ENCODE data around the gene RAB11FIP4. TPM values are rescaled to one million over a fixed set of nuclear protein-coding genes. Genes with fewer than 3 reads are reported as not detected.

The RAB11FIP4 gene
- total RNA-seq, 3 donors from 2014 or later (not counting 1 experiment from before 2014, with no cell fraction given): 81.4 to 121 (median 102) TPM

DNA sequence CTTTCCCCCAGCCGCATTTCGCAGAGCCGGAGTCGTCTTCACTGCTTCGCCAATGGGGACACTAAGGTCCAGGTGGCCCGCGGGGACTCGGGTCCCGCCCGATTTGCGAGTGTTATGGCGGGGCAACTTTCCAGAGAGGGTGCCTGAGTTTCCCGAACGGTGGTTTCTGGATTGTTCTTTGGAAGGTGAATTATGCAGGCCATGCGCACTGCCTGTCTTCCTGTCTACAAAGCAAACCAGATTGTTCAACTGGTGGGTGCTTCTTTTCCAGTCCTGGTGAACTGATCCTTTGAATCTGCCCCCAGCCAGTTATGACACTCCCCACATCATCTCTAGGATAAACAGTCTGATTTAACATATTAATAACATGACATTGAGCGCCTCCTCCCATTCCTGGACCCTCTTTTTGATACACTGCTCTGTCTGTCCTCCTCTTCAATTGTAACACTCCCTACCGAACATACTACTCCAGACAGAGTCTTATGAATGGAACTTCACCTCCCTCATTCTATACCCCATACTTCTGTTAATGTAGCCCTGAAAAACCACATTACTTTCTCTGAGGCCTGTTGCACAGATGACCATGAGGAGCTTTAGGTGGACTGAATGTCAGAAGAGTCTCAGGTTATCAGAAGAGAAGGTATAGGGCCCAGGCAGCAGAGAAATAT, 159.0 kb downstream of the RAB11FIP4 start:
- H3K27me3 ChIP-seq (ENCODE audit: control insufficient read depth, insufficient read depth, low read length): no peaks in the 10 kb centered on the region
- peak overlapping the region; percentile 41 for H3K27ac ChIP-seq (ENCODE audit: low read length)
- no peaks in the 10 kb centered on the region for H3K9me3 ChIP-seq (ENCODE audit: control insufficient read depth, insufficient read depth, low read length)
- H3K27ac Mint-ChIP-seq: peak overlapping the region; percentile 68 to 80
- H3K36me3 Mint-ChIP-seq: no peaks in the 10 kb centered on the region
- ATAC-seq (peak in 2 of 3 donors; percentile 0 to 3), DNase-seq (peak; percentile 24 to 39)
- H3K4me1 ChIP-seq (ENCODE audit: control insufficient read depth, insufficient read depth, low read length): peaks cover 12% of the 10 kb centered on the region
- intact Hi-C loops (cut with micrococcal nuclease): loop anchor here (10.0 kb wide), 1 partner anchor 294 kb away; no protein-coding TSS in a partner anchor
- peak overlapping the region; percentile 74 for H3K4me3 Mint-ChIP-seq
- TF ChIP-seq, protein P1, sequence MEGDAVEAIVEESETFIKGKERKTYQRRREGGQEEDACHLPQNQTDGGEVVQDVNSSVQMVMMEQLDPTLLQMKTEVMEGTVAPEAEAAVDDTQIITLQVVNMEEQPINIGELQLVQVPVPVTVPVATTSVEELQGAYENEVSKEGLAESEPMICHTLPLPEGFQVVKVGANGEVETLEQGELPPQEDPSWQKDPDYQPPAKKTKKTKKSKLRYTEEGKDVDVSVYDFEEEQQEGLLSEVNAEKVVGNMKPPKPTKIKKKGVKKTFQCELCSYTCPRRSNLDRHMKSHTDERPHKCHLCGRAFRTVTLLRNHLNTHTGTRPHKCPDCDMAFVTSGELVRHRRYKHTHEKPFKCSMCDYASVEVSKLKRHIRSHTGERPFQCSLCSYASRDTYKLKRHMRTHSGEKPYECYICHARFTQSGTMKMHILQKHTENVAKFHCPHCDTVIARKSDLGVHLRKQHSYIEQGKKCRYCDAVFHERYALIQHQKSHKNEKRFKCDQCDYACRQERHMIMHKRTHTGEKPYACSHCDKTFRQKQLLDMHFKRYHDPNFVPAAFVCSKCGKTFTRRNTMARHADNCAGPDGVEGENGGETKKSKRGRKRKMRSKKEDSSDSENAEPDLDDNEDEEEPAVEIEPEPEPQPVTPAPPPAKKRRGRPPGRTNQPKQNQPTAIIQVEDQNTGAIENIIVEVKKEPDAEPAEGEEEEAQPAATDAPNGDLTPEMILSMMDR (IDR thresholded peaks at IDR 0.05): no peak
- H3K27me3 Mint-ChIP-seq (ENCODE audit: low read depth in 2 of 2): no peaks in the 10 kb centered on the region
- peaks cover 9 to 17% of the 10 kb centered on the region in 2 donors for H3K4me1 Mint-ChIP-seq
- no peaks in the 10 kb centered on the region for H3K36me3 ChIP-seq (ENCODE audit: control insufficient read depth, insufficient read depth, low read length)
- no peaks in the 10 kb centered on the region for H3K9me3 Mint-ChIP-seq
- WGBS (ENCODE audit: insufficient coverage): 19% methylated on average over 17 of the region's 17 CpGs
- peak overlapping the region; percentile 72 for H3K4me3 ChIP-seq (ENCODE audit: low read length)

DNA sequence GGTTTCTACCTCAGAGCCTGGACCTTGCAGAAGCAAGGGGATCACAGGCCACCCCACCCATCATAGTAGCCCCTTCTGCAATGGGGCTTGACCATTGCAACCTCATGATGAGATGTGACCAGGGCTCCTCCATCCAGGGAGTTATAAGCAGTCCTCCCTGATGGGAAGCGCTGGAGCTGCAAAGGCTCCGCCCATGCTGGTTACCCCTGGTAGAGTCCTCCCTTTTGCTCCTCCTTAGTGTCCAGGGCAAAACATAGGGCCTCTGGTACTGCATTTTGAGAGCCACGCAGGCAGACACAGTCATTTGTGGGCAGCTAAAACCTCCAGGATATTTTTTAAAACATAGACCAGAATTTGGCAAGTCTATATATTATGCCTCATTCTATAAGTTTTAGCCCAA, 161.1 kb downstream of the RAB11FIP4 start:
- Mint-ChIP-seq H3K27me3 (ENCODE audit: low read depth in 2 of 2) (no peaks in the 10 kb centered on the region), H3K27ac (no peak overlapping the region), H3K9me3 (no peaks in the 10 kb centered on the region), H3K4me1 (peaks cover 9 to 17% of the 10 kb centered on the region in 2 donors), H3K4me3 (no peak overlapping the region), H3K36me3 (no peaks in the 10 kb centered on the region)
- DNase-seq (no peak), ATAC-seq (no peak)
- Histone ChIP-seq H3K4me3 (ENCODE audit: low read length) (no peak overlapping the region), H3K4me1 (ENCODE audit: control insufficient read depth, insufficient read depth, low read length) (peaks cover 12% of the 10 kb centered on the region), H3K36me3 (ENCODE audit: control insufficient read depth, insufficient read depth, low read length) (no peaks in the 10 kb centered on the region), H3K27ac (ENCODE audit: low read length) (no peak overlapping the region), H3K9me3 (ENCODE audit: control insufficient read depth, insufficient read depth, low read length) (no peaks in the 10 kb centered on the region), H3K27me3 (ENCODE audit: control insufficient read depth, insufficient read depth, low read length) (no peaks in the 10 kb centered on the region)
- intact Hi-C loops (cut with micrococcal nuclease): loop anchor here (10.0 kb wide), 1 partner anchor 292 kb away; no protein-coding TSS in a partner anchor
- WGBS (ENCODE audit: insufficient coverage): 95% methylated on average over 3 of the region's 3 CpGs
- TF ChIP-seq, protein P1 (IDR thresholded peaks at IDR 0.05): no peak

DNA sequence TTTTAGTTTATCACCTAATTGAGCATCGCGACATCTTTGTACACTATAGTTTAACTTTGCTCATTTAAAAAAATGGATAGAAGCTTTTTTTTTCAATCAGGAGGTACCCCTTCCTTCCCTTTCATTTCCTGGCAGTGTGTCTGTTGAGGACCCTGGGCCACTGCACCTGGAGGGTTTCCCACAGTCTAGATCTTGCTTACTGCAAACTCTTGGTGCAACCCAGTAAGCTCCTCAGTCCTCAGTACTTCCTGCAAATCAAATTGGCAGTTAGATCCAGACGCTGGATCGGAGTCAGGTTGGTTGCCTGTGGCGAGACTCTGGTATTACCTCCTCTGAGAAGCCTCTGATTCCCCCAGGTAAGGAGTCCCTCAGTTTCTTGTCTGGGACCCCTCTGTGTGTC, 162.0 kb downstream of the RAB11FIP4 start:
- TF ChIP-seq, protein P1 (IDR thresholded peaks at IDR 0.05): no peak
- intact Hi-C loops (cut with micrococcal nuclease): loop anchor here (10.0 kb wide), 1 partner anchor 291 kb away; no protein-coding TSS in a partner anchor
- no peaks in the 10 kb centered on the region for H3K27me3 Mint-ChIP-seq (ENCODE audit: low read depth in 2 of 2)
- no peaks in the 10 kb centered on the region for H3K36me3 Mint-ChIP-seq
- no peaks in the 10 kb centered on the region for H3K36me3 ChIP-seq (ENCODE audit: control insufficient read depth, insufficient read depth, low read length)
- WGBS (ENCODE audit: insufficient coverage): 59% methylated on average over 3 of the region's 5 CpGs
- no peaks in the 10 kb centered on the region for H3K27me3 ChIP-seq (ENCODE audit: control insufficient read depth, insufficient read depth, low read length)
- peaks cover 16% of the 10 kb centered on the region for H3K4me1 ChIP-seq (ENCODE audit: control insufficient read depth, insufficient read depth, low read length)
- no peaks in the 10 kb centered on the region for H3K9me3 Mint-ChIP-seq
- no peak overlapping the region for H3K27ac Mint-ChIP-seq
- no peak for DNase-seq
- ATAC-seq: no peak
- H3K9me3 ChIP-seq (ENCODE audit: control insufficient read depth, insufficient read depth, low read length): no peaks in the 10 kb centered on the region
- H3K4me3 ChIP-seq (ENCODE audit: low read length): no peak overlapping the region
- H3K4me1 Mint-ChIP-seq: peaks cover 9 to 19% of the 10 kb centered on the region in 2 donors
- H3K4me3 Mint-ChIP-seq: no peak overlapping the region
- no peak overlapping the region for H3K27ac ChIP-seq (ENCODE audit: low read length)

All from natural killer cell (primary cell).